Peyer's patch (tissue), 4 donors: Measurements from ENCODE around the gene OPCML. TPM values are rescaled to one million over a fixed set of nuclear protein-coding genes. Genes with fewer than 3 reads are reported as not detected.

Experiments used
- DNase-seq, 3 donors: peaks; one replicate each; pipeline ENCODE4 v3.0.0-alpha.2; 2017 to 2019
- H3K27ac ChIP-seq, 4 donors: fragments of 200-600 bp; sonication (generic); one replicate each; pipeline ENCODE4 v1.5.1; 2016 to 2019
- H3K27me3 ChIP-seq, 2 donors: fragments of 200-600 bp; sonication (generic); one replicate each; pipeline ENCODE4 v1.5.1; 2019
- H3K36me3 ChIP-seq, 3 donors: fragments of 200-600 bp; sonication (generic); one replicate each; pipeline ENCODE4 v1.5.1; 2016 to 2019
- H3K4me1 ChIP-seq, 4 donors: fragments of 200-600 bp; sonication (generic); one replicate each; pipeline ENCODE4 v1.5.1; 2016 to 2019
- H3K4me3 ChIP-seq, 4 donors: fragments of 200-600 bp; sonication (generic); 1 replicate in 3 of 4; 2 replicates in 1 of 4; pipeline ENCODE4 v1.5.1; 2016 to 2019; ENCODE audit warnings: mild to moderate bottlenecking in 1 of 4
- H3K9me3 ChIP-seq, 4 donors: fragments of 200-600 bp; sonication (generic); one replicate each; pipeline ENCODE4 v1.5.1; 2016 to 2019; ENCODE audit warnings: mild to moderate bottlenecking in 1 of 4
- CTCF ChIP-seq, 6 experiments: fragments of 450-650 bp in 4 of 6; fragments of 200-600 bp in 2 of 6; sonication (generic) in 1 of 6; IDR thresholded peaks; one replicate each; pipeline ENCODE4 v1.5.1; 2017 to 2019; ENCODE audit warnings: antibody characterized with exemption in 6 of 6, mild to moderate bottlenecking in 3 of 6, moderate library complexity in 1 of 6
- POLR2A ChIP-seq, 2 donors: fragments of 450-650 bp; IDR thresholded peaks; one replicate each; pipeline ENCODE4 v1.5.1; 2017; ENCODE audit warnings: antibody characterized with exemption in 2 of 2, mild to moderate bottlenecking in 2 of 2, moderate library complexity in 2 of 2
- total RNA-seq, 4 donors: library from RNA; depleted of rRNA; stranded (reverse); fragments of >200 nt; gene quantifications; one replicate each; pipeline ENCODE4 v1.1.0, GENCODE V29; 2016

Gene OPCML
- total RNA-seq, 4 donors from 2014 or later, result not detected

- no peaks in the 10 kb centered on the region for H3K36me3 ChIP-seq
- TF ChIP-seq CTCF (IDR thresholded peaks at IDR 0.05) (no peak), POLR2A (IDR thresholded peaks at IDR 0.05) (no peak)
- no peaks in the 10 kb centered on the region for H3K27me3 ChIP-seq
- H3K4me1 ChIP-seq, result no peaks in the 10 kb centered on the region
- H3K4me3 ChIP-seq, result no peak overlapping the region
- no peak overlapping the region for H3K27ac ChIP-seq
- H3K9me3 ChIP-seq, result no peaks in the 10 kb centered on the region
- no peak for DNase-seq
Observed at GRCh38 chr11:132704781-132705375, 827.4 kb downstream of the OPCML start.

- TF ChIP-seq POLR2A (IDR thresholded peaks at IDR 0.05) (no peak), CTCF (IDR thresholded peaks at IDR 0.05) (no peak)
- Histone ChIP-seq H3K27ac (no peak overlapping the region), H3K36me3 (no peaks in the 10 kb centered on the region), H3K4me1 (no peaks in the 10 kb centered on the region), H3K4me3 (no peak overlapping the region), H3K27me3 (no peaks in the 10 kb centered on the region), H3K9me3 (no peaks in the 10 kb centered on the region)
- no peak for DNase-seq
Observed at GRCh38 chr11:132692891-132693290, 839.4 kb downstream of the OPCML start.

GRCh38 chr11:132691848-132692550, 840.3 kb downstream of the OPCML start:
- Histone ChIP-seq H3K4me3 (no peak overlapping the region), H3K4me1 (no peaks in the 10 kb centered on the region), H3K9me3 (no peaks in the 10 kb centered on the region), H3K36me3 (no peaks in the 10 kb centered on the region), H3K27me3 (no peaks in the 10 kb centered on the region), H3K27ac (no peak overlapping the region)
- TF ChIP-seq CTCF (IDR thresholded peaks at IDR 0.05) (no peak), POLR2A (IDR thresholded peaks at IDR 0.05) (no peak)
- DNase-seq, result no peak

GRCh38 chr11:132686886-132687285, 845.4 kb downstream of the OPCML start:
- Histone ChIP-seq H3K27me3 (no peaks in the 10 kb centered on the region), H3K9me3 (no peaks in the 10 kb centered on the region), H3K4me3 (no peak overlapping the region), H3K36me3 (no peaks in the 10 kb centered on the region), H3K4me1 (no peaks in the 10 kb centered on the region), H3K27ac (no peak overlapping the region)
- no peak for DNase-seq
- TF ChIP-seq POLR2A (IDR thresholded peaks at IDR 0.05) (no peak), CTCF (IDR thresholded peaks at IDR 0.05) (no peak)

- DNase-seq, result no peak
- no peak overlapping the region for H3K27ac ChIP-seq
- TF ChIP-seq POLR2A (IDR thresholded peaks at IDR 0.05), result no peak
- TF ChIP-seq CTCF (IDR thresholded peaks at IDR 0.05), result no peak
Observed at GRCh38 chr11:132685174-132685611, 847.1 kb downstream of the OPCML start.

More at GRCh38 chr11:132685174-132685611, 847.1 kb downstream of the OPCML start:
- Histone ChIP-seq H3K27me3 (no peaks in the 10 kb centered on the region), H3K36me3 (no peaks in the 10 kb centered on the region), H3K4me3 (no peak overlapping the region), H3K4me1 (no peaks in the 10 kb centered on the region), H3K9me3 (no peaks in the 10 kb centered on the region)
